Breast epithelium (tissue), 3 donors: ENCODE results near the gene CPEB3.
A peak's percentile ranks its signal among the peaks of the same experiment; 100 is the strongest.

ENCODE experiments used
- POLR2A ChIP-seq: fragments of 450-650 bp; IDR thresholded peaks from one replicate; pipeline ENCODE4 v1.6.1; 2016; ENCODE audit warnings: antibody characterized with exemption, mild to moderate bottlenecking, moderate library complexity
- POLR2AphosphoS5 ChIP-seq, 3 donors: sonication (generic); formaldehyde crosslinking; IDR thresholded peaks; one replicate each; pipeline ENCODE4 v1.6.1; 2017; ENCODE audit warnings: antibody characterized with exemption in 3 of 3
- TF ChIP-seq, protein P1 (sequence below), 3 donors: fragments of 450-650 bp; IDR thresholded peaks; one replicate each; pipeline ENCODE4 v1.5.1; 2016 to 2017; ENCODE audit warnings: antibody characterized with exemption in 3 of 3, mild to moderate bottlenecking in 3 of 3, moderate library complexity in 3 of 3

DNA sequence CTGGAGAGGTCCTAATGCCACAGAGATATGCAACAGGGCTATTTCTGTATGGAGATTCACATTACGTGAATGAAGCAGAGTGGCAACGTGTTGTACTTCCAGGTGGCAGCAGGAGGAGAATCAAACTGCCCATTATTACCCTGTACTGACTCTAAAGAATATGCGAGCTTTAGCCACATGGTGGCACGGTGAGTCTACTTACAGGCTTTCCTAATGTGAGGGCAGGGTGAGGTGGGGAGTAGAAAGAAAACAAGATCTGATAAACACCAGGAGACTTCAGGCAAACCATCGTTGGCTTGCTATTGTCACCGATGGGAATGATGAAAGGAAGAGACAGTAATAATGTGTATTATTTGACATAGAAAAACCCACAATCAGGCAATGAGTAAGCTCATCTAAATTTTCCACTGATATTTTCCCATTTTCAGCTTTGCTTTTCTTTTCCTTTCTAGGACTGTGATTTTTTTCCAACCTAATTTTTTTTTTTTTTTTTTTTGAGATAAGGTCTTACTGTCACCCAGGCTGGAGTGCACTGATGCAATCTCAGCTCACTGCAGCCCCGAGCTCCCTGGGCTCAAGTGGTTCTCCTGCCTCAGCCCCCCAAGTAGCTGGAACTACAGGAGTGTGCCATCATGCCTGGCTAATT lies 203.0 kb downstream of the CPEB3 start:
- TF ChIP-seq, protein P1, sequence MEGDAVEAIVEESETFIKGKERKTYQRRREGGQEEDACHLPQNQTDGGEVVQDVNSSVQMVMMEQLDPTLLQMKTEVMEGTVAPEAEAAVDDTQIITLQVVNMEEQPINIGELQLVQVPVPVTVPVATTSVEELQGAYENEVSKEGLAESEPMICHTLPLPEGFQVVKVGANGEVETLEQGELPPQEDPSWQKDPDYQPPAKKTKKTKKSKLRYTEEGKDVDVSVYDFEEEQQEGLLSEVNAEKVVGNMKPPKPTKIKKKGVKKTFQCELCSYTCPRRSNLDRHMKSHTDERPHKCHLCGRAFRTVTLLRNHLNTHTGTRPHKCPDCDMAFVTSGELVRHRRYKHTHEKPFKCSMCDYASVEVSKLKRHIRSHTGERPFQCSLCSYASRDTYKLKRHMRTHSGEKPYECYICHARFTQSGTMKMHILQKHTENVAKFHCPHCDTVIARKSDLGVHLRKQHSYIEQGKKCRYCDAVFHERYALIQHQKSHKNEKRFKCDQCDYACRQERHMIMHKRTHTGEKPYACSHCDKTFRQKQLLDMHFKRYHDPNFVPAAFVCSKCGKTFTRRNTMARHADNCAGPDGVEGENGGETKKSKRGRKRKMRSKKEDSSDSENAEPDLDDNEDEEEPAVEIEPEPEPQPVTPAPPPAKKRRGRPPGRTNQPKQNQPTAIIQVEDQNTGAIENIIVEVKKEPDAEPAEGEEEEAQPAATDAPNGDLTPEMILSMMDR (IDR thresholded peaks at IDR 0.05) = peak; percentile 84 to 96 (median 95)
- TF ChIP-seq POLR2A (no peak), POLR2AphosphoS5 (IDR thresholded peaks at IDR 0.05) (peak in 1 of 3 donors; percentile 30)
